ENCODE measurements around the gene SDC3.

- no peak for TF ChIP-seq POLR2A (IDR thresholded peaks at IDR 0.05)
- TF ChIP-seq CTCF (IDR thresholded peaks at IDR 0.05): no peak
These were observed 31.9 kb downstream of the SDC3 start for GRCh38 chr1:30876451-30877204.

All from right lobe of liver (tissue), 4 donors.